Measurements from ENCODE around the gene B4GAT1. TPM values are rescaled to one million over a fixed set of nuclear protein-coding genes. Genes with fewer than 3 reads are reported as not detected.

Gene B4GAT1
- polyA plus RNA-seq, 1 donor, result 43.6 TPM

DNA sequence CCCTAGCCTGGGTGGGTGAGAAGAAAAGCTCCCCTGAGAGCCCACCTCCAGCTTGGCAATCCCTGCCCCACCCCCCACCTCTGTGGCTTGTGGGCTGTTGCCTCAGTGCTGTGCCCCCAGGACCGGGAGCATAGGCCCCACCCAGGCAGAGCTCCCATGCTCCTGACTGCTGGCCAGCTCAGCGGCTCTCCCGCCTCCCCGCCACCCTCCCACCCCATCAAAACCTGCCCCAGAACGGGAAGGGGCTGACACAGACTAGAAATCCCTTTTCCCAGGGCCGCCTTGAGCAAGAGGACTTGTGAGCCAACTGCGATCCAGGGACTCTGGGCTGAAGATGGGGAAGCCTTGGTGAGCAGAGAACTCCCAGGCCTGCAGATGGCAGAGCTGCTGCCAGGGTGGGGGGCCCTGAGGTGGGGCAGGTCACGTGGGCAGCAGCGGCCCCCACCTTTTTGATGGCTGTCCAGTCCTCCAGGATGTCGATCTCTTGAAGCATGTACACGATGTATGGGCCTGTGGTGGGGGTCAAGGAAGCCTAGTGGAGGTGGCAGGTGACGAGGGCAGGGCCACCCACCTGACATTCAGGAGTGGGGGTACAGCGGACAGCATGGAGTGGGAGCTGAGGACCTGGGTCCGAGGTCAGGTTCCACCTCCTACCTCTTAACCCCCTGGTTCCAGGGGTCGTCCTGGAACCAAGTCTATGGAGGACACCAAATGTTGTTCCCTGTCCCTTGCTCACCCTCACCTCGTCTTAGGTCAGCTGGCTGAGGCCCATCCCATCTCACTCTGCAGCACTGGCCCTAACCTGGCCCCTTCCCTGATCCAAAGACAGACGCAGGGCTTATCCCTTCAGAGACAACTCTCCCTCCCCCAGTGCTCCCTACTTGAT is 8.9 kb downstream of the B4GAT1 start:
- DNase-seq, result no peak

DNA sequence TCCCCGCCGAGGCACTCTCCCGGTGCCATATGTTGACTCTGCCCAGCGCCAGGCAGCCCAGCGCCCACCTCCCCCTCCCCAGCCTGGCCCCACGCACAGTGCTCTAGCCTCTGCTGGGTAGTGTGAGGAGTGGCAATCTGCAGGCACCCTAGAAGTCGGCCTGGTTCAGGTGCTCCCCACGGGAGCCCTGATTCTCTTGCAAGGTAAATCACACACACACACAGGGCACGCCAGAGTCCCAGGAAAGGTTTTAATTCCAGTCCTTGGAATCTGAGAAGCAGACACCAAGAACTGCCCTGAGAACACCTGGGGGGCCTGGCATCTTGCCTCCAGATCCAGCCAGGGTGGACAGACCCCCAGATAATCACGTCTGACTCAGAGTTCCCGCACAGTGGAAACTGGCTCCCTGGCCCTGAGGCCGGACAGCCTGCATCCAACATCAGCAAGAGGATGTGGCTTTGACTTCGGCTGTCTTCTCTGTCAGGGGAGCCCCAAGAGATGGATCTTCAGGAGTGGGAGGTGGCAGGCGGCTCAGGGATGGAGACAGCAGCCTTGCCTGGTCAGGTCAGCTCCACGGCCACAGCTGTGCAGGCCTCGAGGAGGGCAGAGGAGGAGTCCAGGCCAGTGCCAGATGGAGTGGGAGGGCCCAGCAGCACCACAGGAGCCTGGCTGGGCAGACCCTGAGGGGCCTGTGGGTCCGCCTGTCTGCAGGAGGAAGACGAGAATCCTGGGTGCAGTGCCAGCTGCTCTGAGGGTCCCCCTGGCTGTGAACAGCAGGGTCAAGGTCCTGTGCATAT is 10.1 kb downstream of the B4GAT1 start:
- no peak for DNase-seq

DNA sequence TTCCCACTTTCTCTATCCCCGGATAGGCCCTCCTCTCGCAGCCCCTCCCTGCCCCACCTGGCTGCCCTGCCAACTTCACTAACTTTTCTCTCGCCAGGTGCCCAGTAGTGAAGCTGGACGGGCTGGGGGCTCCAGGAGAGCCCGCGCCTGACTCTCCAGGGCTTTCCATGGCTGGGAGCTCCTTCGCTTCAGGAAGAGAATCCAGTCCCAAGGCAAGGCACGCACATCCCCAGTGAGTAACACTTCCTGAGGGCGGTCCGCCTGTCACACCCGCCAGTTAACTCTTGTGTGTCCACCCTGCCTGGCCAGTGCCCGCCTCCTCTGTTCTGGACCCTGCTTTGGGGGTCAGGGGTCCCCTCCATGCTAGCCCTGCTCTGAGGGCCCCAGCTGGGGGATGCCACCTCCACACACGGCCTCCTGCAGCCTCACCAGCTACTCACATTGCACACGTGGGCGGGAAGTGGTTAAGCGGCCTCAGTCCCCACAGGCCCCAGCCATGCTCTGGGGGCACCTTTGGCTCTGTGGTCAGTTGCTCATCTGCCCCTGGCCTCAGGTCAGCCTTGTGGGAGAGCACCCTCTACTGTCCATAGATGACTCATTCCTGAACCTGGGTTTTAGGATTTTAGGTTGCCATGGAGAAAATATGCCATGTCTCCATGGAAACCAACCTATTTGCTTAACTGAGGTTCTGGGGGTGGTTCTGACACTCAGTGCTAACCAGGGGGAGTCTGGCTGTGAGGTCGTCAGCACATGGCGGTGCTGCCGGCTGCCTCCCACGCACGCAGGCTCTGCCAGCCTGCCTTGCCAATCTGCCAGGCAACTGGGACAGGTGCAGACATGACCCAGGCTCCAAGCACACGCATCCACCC is 11.0 kb downstream of the B4GAT1 start, which contains the start of gene RIN1:
Gene RIN1 (minus strand): TSS at position 201 of the 869 bp plus-strand sequence. CDS start 32 bp downstream, at position 169.
- no peak for DNase-seq

DNA sequence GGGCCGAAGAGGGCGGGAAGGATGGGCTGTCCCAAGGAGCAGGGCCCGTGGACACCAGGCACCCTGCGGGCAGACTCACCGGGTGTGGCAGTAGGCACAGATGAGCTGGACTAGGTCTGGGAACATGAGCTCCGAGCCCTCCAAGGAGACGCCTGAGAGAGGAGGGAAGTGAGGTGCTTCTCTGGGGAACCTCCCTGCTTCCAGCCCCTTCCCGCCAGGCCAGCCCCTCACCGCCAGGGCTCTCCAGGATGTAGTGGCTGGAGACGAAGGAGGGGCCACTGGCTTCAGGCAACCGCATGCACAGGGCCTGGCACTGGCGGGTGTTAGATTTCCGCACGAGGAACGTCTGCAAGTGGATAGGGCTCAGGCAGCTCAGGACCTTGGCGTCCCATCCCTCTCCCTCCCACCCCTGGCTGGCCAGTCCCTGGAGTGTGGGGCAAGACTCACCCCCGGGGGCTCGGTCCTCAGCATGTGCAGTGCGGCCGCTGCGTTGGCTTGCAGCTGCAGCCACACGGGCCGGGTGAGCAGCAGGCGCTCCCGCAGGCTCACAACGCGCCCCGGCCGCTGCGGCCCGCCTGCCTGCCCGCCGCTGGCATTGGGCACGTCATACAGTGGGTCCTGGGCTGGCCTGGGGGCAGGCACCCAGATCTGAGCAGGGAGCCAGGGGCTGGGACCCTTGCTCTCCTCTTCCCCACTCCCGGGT is 11.7 kb downstream of the B4GAT1 start:
- no peak for DNase-seq

DNA sequence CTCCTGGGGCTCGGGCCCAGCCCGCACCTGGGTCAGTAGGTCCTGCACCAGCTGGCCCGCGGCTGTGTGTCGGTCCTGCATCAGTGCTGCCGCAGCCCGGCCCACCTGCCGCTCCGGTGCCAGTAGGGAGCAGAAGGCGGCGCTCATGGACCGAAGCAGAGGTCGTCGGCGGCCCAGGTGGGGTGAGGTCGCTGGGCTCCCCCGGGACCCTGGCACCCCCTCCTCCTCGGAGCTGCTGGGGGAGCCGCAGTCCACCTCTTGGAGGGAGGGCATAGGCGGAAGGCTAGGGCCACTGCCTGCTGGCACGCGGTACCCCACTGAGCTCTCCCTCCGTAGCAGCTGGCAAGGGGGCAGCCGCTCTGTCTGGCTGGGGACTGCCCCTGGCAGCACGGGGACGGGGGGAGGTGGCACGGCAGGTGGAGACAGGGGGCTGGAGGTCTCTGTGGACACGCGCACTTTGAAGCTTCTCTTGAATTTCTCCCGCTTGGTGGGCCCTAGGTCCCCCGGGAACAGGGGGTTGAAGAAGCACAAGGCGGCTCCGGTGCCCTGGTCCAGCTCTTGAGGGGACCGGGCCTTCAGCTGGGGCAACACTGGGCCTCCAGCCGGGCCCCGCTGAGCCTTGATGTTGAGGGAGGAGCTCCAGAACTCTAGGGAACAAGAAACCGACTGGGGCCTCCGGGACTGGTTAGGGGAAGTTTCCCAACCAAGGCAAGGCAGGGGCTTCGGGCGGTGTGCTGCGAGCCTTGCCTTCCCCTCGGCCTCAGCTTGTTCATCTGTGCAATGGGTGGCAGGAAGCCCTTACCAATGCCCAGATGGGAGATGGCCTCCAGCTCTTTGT is 12.6 kb downstream of the B4GAT1 start:
- no peak for DNase-seq

DNA sequence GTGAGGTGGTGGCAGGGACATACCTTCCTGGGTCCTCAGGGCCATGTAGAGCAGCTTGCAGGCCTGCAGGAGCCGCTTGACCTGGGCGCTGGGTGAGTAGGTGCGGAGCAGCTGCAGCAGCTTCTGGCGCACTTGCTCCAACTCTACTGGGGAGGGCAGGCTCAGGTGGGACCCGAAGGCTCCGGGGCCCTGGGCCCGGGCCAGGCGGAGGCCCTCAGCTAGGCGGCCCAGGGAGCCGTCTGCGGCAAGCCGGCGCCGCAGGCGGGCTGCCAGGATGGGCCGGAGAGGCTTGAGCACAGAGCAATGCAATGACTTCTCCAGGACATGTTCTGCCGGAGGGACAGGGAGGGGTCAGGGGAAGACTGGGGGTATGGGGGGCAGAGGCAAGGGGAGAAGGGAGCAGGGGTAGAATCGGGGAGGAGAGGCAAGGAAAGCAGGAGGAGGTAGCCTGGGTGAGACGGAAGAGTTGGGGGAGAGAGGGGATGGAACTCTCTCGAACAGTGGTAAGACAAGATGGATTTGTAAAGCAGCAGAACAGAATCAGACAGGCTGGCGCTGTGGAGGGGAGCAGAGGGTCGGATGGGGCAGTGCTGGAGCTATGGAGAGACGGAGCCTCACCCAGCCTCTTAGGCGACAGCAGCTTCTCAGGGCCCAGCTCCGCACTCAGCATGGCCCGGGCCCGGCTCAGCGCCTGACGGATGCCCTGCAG is 13.4 kb downstream of the B4GAT1 start:
- no peak for DNase-seq

DNA sequence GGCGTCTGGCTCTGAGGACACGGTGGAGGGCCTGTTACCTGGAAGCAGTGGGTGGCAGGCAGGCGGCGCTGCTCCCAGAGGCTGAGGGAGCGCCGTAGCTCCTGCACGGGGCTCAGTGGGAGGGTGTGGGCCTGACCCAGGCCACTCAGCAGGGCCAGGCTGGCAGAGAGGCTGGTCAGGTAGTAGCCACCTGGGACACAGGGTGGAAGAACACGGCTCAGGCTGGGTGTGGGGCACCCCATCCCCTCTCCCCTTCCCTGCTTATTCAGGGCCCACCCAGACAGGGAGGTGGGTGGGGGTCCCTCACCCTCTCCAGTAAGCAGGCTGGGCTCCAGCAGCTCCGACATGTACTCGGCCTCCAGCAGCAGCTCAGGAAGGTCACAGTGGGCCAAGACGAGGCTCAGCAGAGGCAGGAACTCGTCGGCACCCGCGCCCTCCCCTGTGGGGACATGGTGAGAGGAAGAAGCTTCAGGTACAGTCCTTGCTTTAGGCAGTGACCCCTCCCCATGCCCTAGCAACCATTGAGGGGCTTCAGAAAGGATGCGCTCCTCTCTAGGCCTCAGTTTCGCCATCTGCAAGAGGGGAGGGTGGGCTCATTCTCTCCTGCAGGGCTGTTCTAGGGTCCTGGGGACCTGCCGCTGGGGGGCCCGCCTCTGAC is 14.1 kb downstream of the B4GAT1 start:
- no peak for DNase-seq

DNA sequence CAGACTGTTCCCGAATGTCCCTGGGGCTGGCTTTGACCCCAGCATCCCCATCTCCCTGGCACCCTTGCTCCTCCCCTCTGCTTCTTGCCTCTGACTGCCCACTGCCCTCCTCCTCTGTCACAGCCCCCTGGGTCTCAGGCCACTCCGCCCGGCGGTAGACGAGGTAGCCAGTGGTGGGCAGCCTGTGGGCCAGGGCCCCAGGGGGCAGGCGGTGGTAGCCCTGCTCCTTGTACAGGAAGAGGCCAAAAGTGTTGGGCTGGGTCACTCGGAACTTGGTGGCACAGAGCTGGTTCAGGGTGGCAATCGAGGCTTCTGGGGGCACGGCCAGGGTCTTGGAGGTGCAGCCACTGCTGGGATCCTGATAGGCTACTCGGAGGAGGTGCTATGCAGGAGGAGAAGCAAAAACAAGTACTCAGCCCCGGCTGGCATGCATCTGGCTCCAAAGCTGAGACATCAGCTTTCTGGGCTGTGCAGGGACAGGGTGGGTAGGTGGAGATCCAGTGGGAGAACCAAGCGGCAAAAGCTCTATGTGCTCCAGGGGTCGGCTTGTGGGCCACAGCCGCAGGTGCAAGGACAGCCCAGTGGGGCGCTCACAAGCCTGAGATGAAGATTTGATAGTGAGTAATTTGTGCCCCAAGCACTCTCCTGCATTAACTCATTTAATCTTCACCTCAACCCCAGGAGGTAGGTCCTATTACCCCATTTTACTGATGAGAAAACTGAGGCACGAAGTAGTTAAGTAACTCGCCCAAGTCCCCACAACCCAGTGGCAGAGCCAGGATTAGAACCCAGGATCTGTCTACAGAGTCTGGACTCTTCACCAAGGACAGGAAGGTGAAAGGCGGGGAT is 14.8 kb downstream of the B4GAT1 start:
- DNase-seq, result no peak

DNA sequence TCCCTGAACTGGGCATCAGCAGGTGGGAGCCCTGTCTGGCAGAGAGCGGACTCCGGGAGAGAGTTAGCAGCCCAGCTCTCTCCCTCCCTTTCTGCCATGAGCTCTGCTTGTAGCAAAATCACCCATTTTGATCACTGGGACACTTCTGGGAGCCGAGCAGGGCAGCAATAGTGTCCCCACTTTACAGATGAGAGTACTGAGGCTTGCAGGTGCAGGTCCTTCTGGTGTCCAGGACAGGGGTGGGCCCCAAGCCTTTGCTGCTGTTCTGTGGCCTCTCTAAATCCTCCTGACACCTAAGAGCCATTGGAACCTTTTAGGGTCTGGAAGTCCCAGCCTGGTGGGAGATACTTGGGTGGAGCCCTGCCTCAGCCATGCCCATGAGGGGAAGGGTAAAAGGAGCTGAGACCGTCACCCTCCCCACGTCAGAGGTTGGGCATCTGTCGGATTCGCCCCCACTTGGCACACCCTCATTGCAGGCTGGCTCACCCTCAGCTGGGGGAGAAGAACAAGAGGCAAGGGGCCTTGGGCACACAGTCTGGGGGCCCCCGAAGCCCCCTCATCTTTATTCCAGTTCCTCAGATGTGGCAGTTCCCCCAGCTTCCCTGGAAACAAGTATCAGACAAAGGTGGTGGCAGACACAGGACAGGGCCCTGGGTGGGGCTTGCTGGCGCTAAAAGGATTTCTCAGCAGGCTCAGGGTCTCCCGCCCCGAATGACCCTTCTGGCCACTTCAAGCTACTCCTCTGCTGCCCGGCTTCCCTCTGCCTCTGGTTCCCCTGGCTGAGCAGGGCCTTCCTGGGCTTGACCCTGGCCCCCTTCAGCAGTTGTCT is 15.7 kb downstream of the B4GAT1 start:
- no peak for DNase-seq

DNA sequence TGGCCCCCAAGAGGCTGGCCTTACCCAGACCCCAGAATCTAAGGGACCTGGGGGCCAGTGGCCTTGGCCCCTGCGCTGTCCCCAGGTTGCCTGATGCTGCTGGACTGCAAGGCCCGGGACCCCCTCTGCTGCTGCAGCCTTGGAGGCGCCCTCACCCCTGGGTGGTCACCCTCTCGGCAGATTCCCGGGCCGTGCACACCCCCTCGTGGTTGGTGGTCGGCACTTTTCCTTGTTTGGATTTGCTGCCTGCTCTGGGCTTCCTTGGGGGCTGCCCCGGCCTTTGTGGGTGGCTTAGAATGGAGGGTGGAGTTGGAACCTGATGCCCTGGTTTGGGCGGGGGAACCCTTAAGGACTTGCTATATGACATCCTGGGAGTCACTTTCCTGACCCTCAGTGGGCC is 16.5 kb downstream of the B4GAT1 start:
- DNase-seq, result no peak

DNA sequence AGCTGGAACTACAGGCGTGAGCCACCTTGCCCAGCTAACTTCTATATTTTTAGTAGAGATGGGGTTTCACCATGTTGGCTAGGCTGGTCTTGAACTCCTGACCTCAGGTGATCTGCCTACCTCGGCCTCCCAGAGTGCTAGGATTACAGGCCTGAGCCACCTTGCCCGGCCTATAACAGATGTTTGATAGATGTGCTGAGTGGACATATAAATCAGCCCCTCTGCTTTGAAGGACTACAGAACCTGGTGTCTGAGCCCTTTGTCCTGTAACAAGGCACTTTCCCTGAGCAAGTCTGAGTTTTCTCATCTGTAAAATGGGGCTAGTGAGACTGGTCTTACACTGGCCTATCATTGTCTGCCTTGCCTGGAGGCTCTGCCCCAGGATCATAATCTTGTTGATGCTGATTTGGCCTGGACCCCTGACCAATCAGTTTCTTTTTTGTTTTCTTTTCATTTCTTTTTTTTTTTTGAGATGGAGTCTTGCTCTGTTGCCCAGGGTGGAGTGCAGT is 18.2 kb downstream of the B4GAT1 start:
- no peak for DNase-seq

DNA sequence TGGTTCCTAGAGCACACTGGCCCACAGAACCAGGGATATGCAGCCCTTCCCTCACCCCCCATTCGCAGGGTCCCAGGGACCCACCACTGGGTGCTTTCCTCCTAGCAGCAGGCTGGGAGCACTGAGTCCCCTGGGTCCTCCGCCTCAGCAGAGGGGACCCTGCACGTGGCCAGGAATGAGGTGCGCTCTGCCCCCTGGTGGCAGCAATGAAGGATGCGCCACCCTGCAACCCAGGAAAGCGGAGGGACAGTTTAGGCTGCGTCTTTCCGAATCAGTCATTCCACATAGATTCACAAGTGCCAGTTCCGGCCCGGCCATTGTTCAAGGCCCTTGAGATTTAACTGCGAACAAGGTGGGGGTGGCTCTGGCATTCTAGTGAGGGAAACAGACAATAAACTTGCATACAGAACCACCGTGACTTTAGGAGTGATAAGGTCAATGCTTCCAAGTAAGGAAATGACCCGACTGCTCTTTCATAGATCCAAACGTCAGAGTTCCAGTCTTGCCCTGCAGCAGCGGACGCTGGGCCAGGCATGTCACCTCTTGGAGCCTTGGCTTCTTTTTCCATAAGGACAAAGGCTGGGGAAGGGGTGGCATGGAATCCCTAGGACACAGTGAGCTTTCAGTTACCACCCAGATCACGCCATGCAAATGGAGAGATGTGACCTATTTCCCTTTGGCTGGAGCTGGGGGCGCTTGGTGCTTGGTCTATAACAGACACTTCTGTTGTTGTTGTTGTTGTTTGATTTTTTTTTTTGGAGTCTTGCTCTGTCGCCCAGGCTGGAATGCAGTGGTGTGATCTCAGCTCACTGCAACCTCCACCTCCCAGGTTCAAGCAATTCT is 18.9 kb downstream of the B4GAT1 start:
- no peak for DNase-seq

DNA sequence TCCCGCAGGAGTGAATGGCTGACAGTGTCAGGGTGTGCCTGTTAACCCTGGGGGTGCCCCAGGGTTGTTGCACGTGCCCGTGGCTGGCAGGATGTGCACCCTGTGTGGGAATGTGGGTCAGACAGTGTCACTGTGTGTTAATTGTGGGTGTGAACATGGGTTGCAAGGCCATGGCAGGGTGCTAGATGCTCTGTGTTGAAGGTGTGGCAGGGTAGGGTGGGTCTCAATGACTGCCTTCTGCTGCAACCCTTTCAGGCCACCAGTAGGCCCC is 19.5 kb downstream of the B4GAT1 start:
- DNase-seq, result no peak

DNA sequence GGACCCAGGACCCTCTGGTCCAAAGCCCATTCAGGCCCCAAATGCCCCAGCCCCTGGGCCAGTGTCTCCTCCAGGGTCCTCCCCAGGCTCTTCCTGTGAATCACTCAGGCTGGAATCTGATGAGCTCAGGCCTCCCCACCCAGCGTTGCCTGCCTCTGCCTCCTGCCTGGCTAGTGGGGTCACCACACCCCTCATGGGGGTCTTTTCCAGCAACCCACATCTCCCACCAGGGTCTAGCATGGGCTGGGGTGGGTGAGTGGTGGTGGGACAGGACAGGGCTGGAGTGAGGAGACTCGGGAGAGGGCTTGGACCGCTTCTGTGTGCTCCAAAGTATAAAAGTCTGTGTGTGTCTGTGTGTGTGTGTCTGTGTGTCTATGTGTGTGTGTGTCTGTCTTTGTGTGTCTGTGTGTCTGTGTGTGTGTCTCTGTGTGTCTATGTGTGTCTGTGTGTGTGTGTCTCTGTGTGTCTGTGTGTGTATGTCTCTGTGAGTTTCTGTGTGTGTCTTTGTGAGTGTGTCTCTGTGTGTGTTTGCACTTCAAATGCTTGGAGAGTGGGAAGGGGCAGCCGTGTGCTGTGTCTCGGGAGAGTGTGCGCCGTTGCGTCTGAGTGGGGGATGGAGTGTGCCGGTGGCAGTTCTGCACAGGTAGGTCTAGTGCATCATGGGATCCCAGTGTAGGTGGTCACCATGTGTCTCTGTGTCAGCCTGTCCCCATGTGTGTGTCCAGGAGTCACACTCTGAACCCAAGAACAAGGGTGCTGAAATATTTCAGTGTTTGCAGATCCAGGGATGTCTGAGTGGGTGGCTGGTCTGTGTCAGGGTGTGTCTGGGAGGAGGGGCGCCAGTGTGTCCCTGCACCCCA is 20.0 kb downstream of the B4GAT1 start:
- DNase-seq, result no peak
